KBM-7 (cell line): ENCODE measurements around the gene MCOLN2.
A peak's percentile ranks its signal among the peaks of the same experiment; 100 is the strongest.

ENCODE experiments used
- DNase-seq: peaks from one replicate; pipeline ENCODE4 v3.0.0-alpha.2; 2015
- in situ Hi-C: fragments of 300-500 bp; cut with MboI; formaldehyde crosslinking; loops from 2 replicates; pipeline ENCODE4 v1.14.3; 2020; ENCODE audit warnings: low sequenced_read_pairs, low pct_unique_long_range_greater_than_20kb, mixed read lengths

The MCOLN2 gene

GRCh38 chr1:84949664-84950063 is 47.2 kb downstream of the MCOLN2 start:
- in situ Hi-C loops = loop anchor here (25.0 kb wide), 2 partner anchors 162 to 337 kb away; no protein-coding TSS in a partner anchor
- no peak for DNase-seq

GRCh38 chr1:84947536-84948410 is 49.1 kb downstream of the MCOLN2 start:
- in situ Hi-C loops = loop anchor here (25.0 kb wide), 2 partner anchors 160 to 335 kb away; no protein-coding TSS in a partner anchor
- DNase-seq = no peak

GRCh38 chr1:84946631-84947030 is 50.3 kb downstream of the MCOLN2 start:
- in situ Hi-C loops = loop anchor here (25.0 kb wide), 2 partner anchors 159 to 334 kb away; no protein-coding TSS in a partner anchor
- DNase-seq = no peak

GRCh38 chr1:84944767-84945486 is 52.0 kb downstream of the MCOLN2 start:
- DNase-seq = peak; percentile 82
- in situ Hi-C loops = loop anchor here (25.0 kb wide), 2 partner anchors 158 to 333 kb away; no protein-coding TSS in a partner anchor

- in situ Hi-C loops = loop anchor here (25.0 kb wide), 2 partner anchors 155 to 330 kb away; no protein-coding TSS in a partner anchor
- DNase-seq = no peak
These were observed 55.1 kb downstream of the MCOLN2 start for GRCh38 chr1:84941843-84942242.

- in situ Hi-C loops = loop anchor here (25.0 kb wide), 2 partner anchors 153 to 328 kb away; no protein-coding TSS in a partner anchor
- no peak for DNase-seq
These were observed 56.4 kb downstream of the MCOLN2 start for GRCh38 chr1:84940481-84940880.

GRCh38 chr1:84939761-84940160 is 57.2 kb downstream of the MCOLN2 start:
- DNase-seq = no peak
- in situ Hi-C loops = loop anchor here (25.0 kb wide), 2 partner anchors 152 to 327 kb away; no protein-coding TSS in a partner anchor

- in situ Hi-C loops = loop anchor here (25.0 kb wide), 2 partner anchors 152 to 327 kb away; no protein-coding TSS in a partner anchor
These were observed 57.8 kb downstream of the MCOLN2 start for GRCh38 chr1:84939151-84939550.

GRCh38 chr1:84936116-84936810 is 60.6 kb downstream of the MCOLN2 start:
- peak; percentile 53 for DNase-seq
- in situ Hi-C loops = loop anchor here (25.0 kb wide), 2 partner anchors 149 to 324 kb away; no protein-coding TSS in a partner anchor

More at GRCh38 chr1:84939151-84939550, 57.8 kb downstream of the MCOLN2 start:
- no peak for DNase-seq

GRCh38 chr1:84933011-84933611 is 63.8 kb downstream of the MCOLN2 start:
- in situ Hi-C loops = loop anchor here (25.0 kb wide), 2 partner anchors 146 to 321 kb away; no protein-coding TSS in a partner anchor
- DNase-seq = no peak

GRCh38 chr1:84930831-84931230 is 66.1 kb downstream of the MCOLN2 start:
- DNase-seq = no peak
- in situ Hi-C loops = loop anchor here (25.0 kb wide), 2 partner anchors 144 to 319 kb away; no protein-coding TSS in a partner anchor

GRCh38 chr1:84930329-84930728 is 66.6 kb downstream of the MCOLN2 start:
- in situ Hi-C loops = loop anchor here (25.0 kb wide), 2 partner anchors 143 to 318 kb away; no protein-coding TSS in a partner anchor
- no peak for DNase-seq

GRCh38 chr1:84929581-84929980 is 67.3 kb downstream of the MCOLN2 start:
- in situ Hi-C loops = loop anchor here (25.0 kb wide), 2 partner anchors 142 to 317 kb away; no protein-coding TSS in a partner anchor
- DNase-seq = no peak

- in situ Hi-C loops = loop anchor here (25.0 kb wide), 2 partner anchors 142 to 317 kb away; no protein-coding TSS in a partner anchor
- no peak for DNase-seq
These were observed 67.9 kb downstream of the MCOLN2 start for GRCh38 chr1:84928979-84929378.

GRCh38 chr1:84923317-84923716 is 73.6 kb downstream of the MCOLN2 start:
- no peak for DNase-seq
- in situ Hi-C loops = no loop called here

GRCh38 chr1:84920159-84920558 is 76.8 kb downstream of the MCOLN2 start:
- in situ Hi-C loops = no loop called here

GRCh38 chr1:84919461-84919970 is 77.4 kb downstream of the MCOLN2 start:
- no peak for DNase-seq
- in situ Hi-C loops = no loop called here

More at GRCh38 chr1:84920159-84920558, 76.8 kb downstream of the MCOLN2 start:
- DNase-seq = no peak
